ENCODE measurements around the gene OR51M1.
"Not testable (repeated sequence)": the region's sequence is repeated elsewhere in the genome, so short reads cannot be mapped to it uniquely, and the experiment has no call there.

The OR51M1 gene

GRCh38 chr11:5383576-5383975 is at the start of gene OR51M1:
OR51M1 (plus strand) TSS chr11:5383812; CDS start chr11:5389399, 5,587 bp downstream.
- DNase-seq = no peak

GRCh38 chr11:5335170-5335569 is 48.4 kb upstream of the OR51M1 start:
- no peak for DNase-seq

GRCh38 chr11:5336331-5336730 is 47.3 kb upstream of the OR51M1 start:
- DNase-seq = no peak

- not testable (repeated sequence) for DNase-seq
Observed at GRCh38 chr11:5337253-5337652, 46.4 kb upstream of the OR51M1 start.

GRCh38 chr11:5339771-5340322 is 43.8 kb upstream of the OR51M1 start:
- DNase-seq = no peak

GRCh38 chr11:5343474-5344335 is 39.9 kb upstream of the OR51M1 start, which contains the start of gene OR51B5:
OR51B5 (minus strand) TSS chr11:5343524; CDS start chr11:5343524, 0 bp downstream.
- no peak for DNase-seq

GRCh38 chr11:5345831-5346230 is 37.8 kb upstream of the OR51M1 start:
- DNase-seq = no peak

- no peak for DNase-seq
Observed at GRCh38 chr11:5348551-5349194, 34.9 kb upstream of the OR51M1 start.

GRCh38 chr11:5349550-5349949 is 34.1 kb upstream of the OR51M1 start:
- DNase-seq = no peak

GRCh38 chr11:5351208-5351607 is 32.4 kb upstream of the OR51M1 start, which contains the start of gene OR51B6:
OR51B6 (plus strand) TSS chr11:5351508; CDS start chr11:5351508, 0 bp downstream.
- DNase-seq = no peak

- DNase-seq = not testable (repeated sequence)
Observed at GRCh38 chr11:5356031-5356430, 27.6 kb upstream of the OR51M1 start.

- DNase-seq = no peak
Observed at GRCh38 chr11:5362017-5362625, 21.5 kb upstream of the OR51M1 start.

GRCh38 chr11:5363679-5364078 is 19.9 kb upstream of the OR51M1 start:
- DNase-seq = no peak

- no peak for DNase-seq
Observed at GRCh38 chr11:5364214-5364613, 19.4 kb upstream of the OR51M1 start.

- DNase-seq = not testable (repeated sequence)
Observed at GRCh38 chr11:5366365-5366764, 17.2 kb upstream of the OR51M1 start.

- DNase-seq = no peak
Observed at GRCh38 chr11:5366856-5367255, 16.8 kb upstream of the OR51M1 start.

GRCh38 chr11:5367448-5368074 is 16.1 kb upstream of the OR51M1 start:
- DNase-seq = no peak

GRCh38 chr11:5368502-5369043 is 15.0 kb upstream of the OR51M1 start:
- DNase-seq = no peak

- DNase-seq = peak in 1 of 2 experiments; percentile 28
Observed at GRCh38 chr11:5369789-5370188, 13.8 kb upstream of the OR51M1 start.

GRCh38 chr11:5380740-5381342 is 2.8 kb upstream of the OR51M1 start:
- peak; percentile 22 to 40 for DNase-seq

GRCh38 chr11:5384335-5384734 is 723 bp downstream of the OR51M1 start:
- no peak for DNase-seq

GRCh38 chr11:5390210-5390609 is 6.6 kb downstream of the OR51M1 start:
- no peak for DNase-seq

Data from NCI-H1930 (cell line).